Activated CD4-positive, alpha-beta T cell treated with anti-CD3 and anti-CD28 coated beads, Interleukin-2, amount 10 ng/mL, durations not matched to agents 7 days and 5 days (primary cell): ENCODE measurements around the gene SARNP. TPM values are rescaled to one million over a fixed set of nuclear protein-coding genes. Genes with fewer than 3 reads are reported as not detected.

ENCODE experiments used
- CTCF ChIA-PET: fragments of 350-600 bp; sonication (Branson Sonifier 250); formaldehyde crosslinking; loops from one replicate; lab custom pipeline; 2021; ENCODE audit warnings: antibody characterized with exemption; lab: Charles Lee
- POLR2A ChIA-PET: fragments of 350-600 bp; sonication (Branson Sonifier 250); formaldehyde crosslinking; loops from one replicate; lab custom pipeline; 2021; ENCODE audit warnings: antibody characterized with exemption; lab: Charles Lee
- DNase-seq: peaks from one replicate; pipeline ENCODE4 v3.0.0-alpha.2; 2020
- H3K27ac Mint-ChIP-seq: one replicate; pipeline ENCODE4 v1.8.0; 2021; ENCODE audit warnings: mild to moderate bottlenecking, moderate library complexity, mixed read lengths
- H3K27me3 Mint-ChIP-seq: one replicate; pipeline ENCODE4 v1.8.0; 2021; ENCODE audit warnings: mixed read lengths
- H3K36me3 Mint-ChIP-seq: one replicate; pipeline ENCODE4 v1.8.0; 2021; ENCODE audit warnings: low read depth, mixed read lengths
- H3K4me1 Mint-ChIP-seq: one replicate; pipeline ENCODE4 v1.8.0; 2021; ENCODE audit warnings: mixed read lengths
- H3K4me3 Mint-ChIP-seq: one replicate; pipeline ENCODE4 v1.8.0; 2021; ENCODE audit warnings: mild to moderate bottlenecking, moderate library complexity, mixed read lengths
- H3K9me3 Mint-ChIP-seq: one replicate; pipeline ENCODE4 v1.8.0; 2021; ENCODE audit warnings: mixed read lengths
- total RNA-seq, 2 experiments: library from RNA; stranded (reverse); gene quantifications; one replicate each; pipeline ENCODE4 v1.2.3, GENCODE V29; 2021

The SARNP gene
- total RNA-seq, 2 experiments from 2014 or later = 87.5 to 102 TPM

GRCh38 chr12:55818140-55818728, 710 bp upstream of the SARNP start:
- no peak for DNase-seq
- ChIA-PET POLR2A (interaction anchor here (0.6 to 1.5 kb wide), 9 partner anchors 9 to 498 kb away, joined by 3 to 27 read pairs (median 3); partner anchors contain the start of genes CNPY2 and DNAJC14), CTCF (interaction anchor here (0.7 to 1.7 kb wide), 18 partner anchors 8 to 308 kb away, joined by 3 to 10 read pairs (median 3); partner anchors contain the start of gene DNAJC14)
- no peaks in the 10 kb centered on the region for H3K27me3 Mint-ChIP-seq
- H3K4me3 Mint-ChIP-seq = no peak overlapping the region
- no peak overlapping the region for H3K27ac Mint-ChIP-seq
- no peaks in the 10 kb centered on the region for H3K9me3 Mint-ChIP-seq
- H3K4me1 Mint-ChIP-seq = peaks cover 43% of the 10 kb centered on the region
- H3K36me3 Mint-ChIP-seq = peaks cover 45% of the 10 kb centered on the region

- Mint-ChIP-seq H3K9me3 (no peaks in the 10 kb centered on the region), H3K4me1 (peaks cover 50% of the 10 kb centered on the region), H3K4me3 (no peak overlapping the region), H3K36me3 (peaks cover 40% of the 10 kb centered on the region), H3K27me3 (no peaks in the 10 kb centered on the region), H3K27ac (no peak overlapping the region)
- no peak for DNase-seq
- CTCF ChIA-PET = interaction anchor here (0.6 to 1.6 kb wide), 9 partner anchors 13 to 124 kb away, joined by 3 to 10 read pairs (median 4); partner anchors contain the start of gene DNAJC14
- POLR2A ChIA-PET = interaction anchor here (0.6 to 1.0 kb wide), 3 partner anchors 7 to 290 kb away, joined by 3 to 5 read pairs (median 3); no protein-coding TSS in a partner anchor
Observed at GRCh38 chr12:55816881-55817344, 611 bp downstream of the SARNP start.

- ChIA-PET CTCF (interaction anchor here (0.6 kb wide), 1 partner anchor 9 kb away, joined by 3 read pairs; no protein-coding TSS in a partner anchor), POLR2A (no interaction called here)
- Mint-ChIP-seq H3K36me3 (peaks cover 33% of the 10 kb centered on the region), H3K27me3 (no peaks in the 10 kb centered on the region), H3K4me3 (no peak overlapping the region), H3K4me1 (peaks cover 57% of the 10 kb centered on the region), H3K27ac (no peak overlapping the region), H3K9me3 (no peaks in the 10 kb centered on the region)
- no peak for DNase-seq
Observed at GRCh38 chr12:55815473-55815872, 2.1 kb downstream of the SARNP start.

- Mint-ChIP-seq H3K4me3 (no peak overlapping the region), H3K27me3 (no peaks in the 10 kb centered on the region), H3K36me3 (peaks cover 30% of the 10 kb centered on the region), H3K27ac (no peak overlapping the region), H3K4me1 (peaks cover 52% of the 10 kb centered on the region), H3K9me3 (no peaks in the 10 kb centered on the region)
- no peak for DNase-seq
- ChIA-PET POLR2A (no interaction called here), CTCF (interaction anchor here (0.9 kb wide), 1 partner anchor 11 kb away, joined by 3 read pairs; no protein-coding TSS in a partner anchor)
Observed at GRCh38 chr12:55814257-55814656, 3.3 kb downstream of the SARNP start.

- POLR2A ChIA-PET = no interaction called here
- Mint-ChIP-seq H3K4me1 (peaks cover 40% of the 10 kb centered on the region), H3K27me3 (no peaks in the 10 kb centered on the region)
Observed at GRCh38 chr12:55812088-55812487, 5.4 kb downstream of the SARNP start.

GRCh38 chr12:55809274-55809673, 8.2 kb downstream of the SARNP start:
- no peak for DNase-seq
- CTCF ChIA-PET = no interaction called here
- POLR2A ChIA-PET = interaction anchor here (1.6 kb wide), 1 partner anchor 8 kb away, joined by 5 read pairs; the partner anchor contains the start of genes ORMDL2 and SARNP
- Mint-ChIP-seq H3K27ac (no peak overlapping the region), H3K36me3 (peaks cover 27% of the 10 kb centered on the region), H3K27me3 (no peaks in the 10 kb centered on the region), H3K9me3 (no peaks in the 10 kb centered on the region), H3K4me3 (no peak overlapping the region), H3K4me1 (peaks cover 29% of the 10 kb centered on the region)

More at GRCh38 chr12:55812088-55812487, 5.4 kb downstream of the SARNP start:
- H3K4me3 Mint-ChIP-seq = no peak overlapping the region
- no peak for DNase-seq
- CTCF ChIA-PET = interaction anchor here (0.6 to 2.3 kb wide), 8 partner anchors 9 to 127 kb away, joined by 3 to 7 read pairs (median 3); partner anchors contain the start of gene DNAJC14
- H3K9me3 Mint-ChIP-seq = no peaks in the 10 kb centered on the region
- peaks cover 31% of the 10 kb centered on the region for H3K36me3 Mint-ChIP-seq
- no peak overlapping the region for H3K27ac Mint-ChIP-seq

GRCh38 chr12:55806982-55807381, 10.5 kb downstream of the SARNP start:
- no peak for DNase-seq
- ChIA-PET POLR2A (no interaction called here), CTCF (interaction anchor here (0.6 to 1.9 kb wide), 5 partner anchors 11 to 119 kb away, joined by 3 to 6 read pairs (median 3); partner anchors contain the start of genes ORMDL2 and SARNP)
- no peak overlapping the region for H3K4me3 Mint-ChIP-seq
- H3K4me1 Mint-ChIP-seq = peaks cover 15% of the 10 kb centered on the region
- H3K36me3 Mint-ChIP-seq = peaks cover 35% of the 10 kb centered on the region
- no peaks in the 10 kb centered on the region for H3K9me3 Mint-ChIP-seq
- no peak overlapping the region for H3K27ac Mint-ChIP-seq
- no peaks in the 10 kb centered on the region for H3K27me3 Mint-ChIP-seq

GRCh38 chr12:55797550-55797949, 20.0 kb downstream of the SARNP start:
- Mint-ChIP-seq H3K4me3 (no peak overlapping the region), H3K27ac (no peak overlapping the region), H3K27me3 (no peaks in the 10 kb centered on the region), H3K9me3 (no peaks in the 10 kb centered on the region), H3K36me3 (peaks cover 47% of the 10 kb centered on the region), H3K4me1 (peaks cover 10% of the 10 kb centered on the region)
- ChIA-PET CTCF (interaction anchor here (1.1 to 2.4 kb wide), 3 partner anchors 16 to 128 kb away, joined by 3 to 12 read pairs (median 3); no protein-coding TSS in a partner anchor), POLR2A (no interaction called here)
- no peak for DNase-seq

GRCh38 chr12:55797068-55797467, 20.5 kb downstream of the SARNP start:
- no peak overlapping the region for H3K4me3 Mint-ChIP-seq
- peaks cover 46% of the 10 kb centered on the region for H3K36me3 Mint-ChIP-seq
- H3K4me1 Mint-ChIP-seq = peaks cover 10% of the 10 kb centered on the region
- POLR2A ChIA-PET = no interaction called here
- CTCF ChIA-PET = interaction anchor here (1.1 to 2.4 kb wide), 5 partner anchors 8 to 129 kb away, joined by 3 to 12 read pairs (median 3); no protein-coding TSS in a partner anchor
- peak; percentile 32 for DNase-seq
- no peaks in the 10 kb centered on the region for H3K9me3 Mint-ChIP-seq
- no peaks in the 10 kb centered on the region for H3K27me3 Mint-ChIP-seq
- no peak overlapping the region for H3K27ac Mint-ChIP-seq

GRCh38 chr12:55795950-55796349, 21.6 kb downstream of the SARNP start:
- Mint-ChIP-seq H3K27ac (no peak overlapping the region), H3K4me3 (no peak overlapping the region), H3K36me3 (peaks cover 45% of the 10 kb centered on the region), H3K9me3 (no peaks in the 10 kb centered on the region), H3K27me3 (no peaks in the 10 kb centered on the region), H3K4me1 (peaks cover 10% of the 10 kb centered on the region)
- ChIA-PET CTCF (interaction anchor here (1.2 to 2.4 kb wide), 5 partner anchors 15 to 130 kb away, joined by 3 to 12 read pairs (median 5); no protein-coding TSS in a partner anchor), POLR2A (no interaction called here)
- no peak for DNase-seq

- DNase-seq = no peak
- POLR2A ChIA-PET = no interaction called here
- peaks cover 2% of the 10 kb centered on the region for H3K4me1 Mint-ChIP-seq
- CTCF ChIA-PET = interaction anchor here (0.6 kb wide), 2 partner anchors 15 to 254 kb away, joined by 3 read pairs; no protein-coding TSS in a partner anchor
- no peak overlapping the region for H3K27ac Mint-ChIP-seq
- H3K27me3 Mint-ChIP-seq = no peaks in the 10 kb centered on the region
- H3K4me3 Mint-ChIP-seq = no peak overlapping the region
- peaks cover 45% of the 10 kb centered on the region for H3K36me3 Mint-ChIP-seq
- no peaks in the 10 kb centered on the region for H3K9me3 Mint-ChIP-seq
Observed at GRCh38 chr12:55789893-55790292, 27.6 kb downstream of the SARNP start.

- CTCF ChIA-PET = interaction anchor here (1.4 kb wide), 1 partner anchor 468 kb away, joined by 4 read pairs; no protein-coding TSS in a partner anchor
- no peak overlapping the region for H3K27ac Mint-ChIP-seq
- H3K9me3 Mint-ChIP-seq = no peaks in the 10 kb centered on the region
Observed at GRCh38 chr12:55789171-55789570, 28.4 kb downstream of the SARNP start.

More at GRCh38 chr12:55789171-55789570, 28.4 kb downstream of the SARNP start:
- Mint-ChIP-seq H3K4me3 (no peak overlapping the region), H3K36me3 (peaks cover 41% of the 10 kb centered on the region), H3K27me3 (no peaks in the 10 kb centered on the region), H3K4me1 (peaks cover 2% of the 10 kb centered on the region)
- POLR2A ChIA-PET = no interaction called here
- no peak for DNase-seq
